Esophagus (tissue), 2 donors: ENCODE measurements around the gene FIBCD1. TPM values are rescaled to one million over a fixed set of nuclear protein-coding genes. Genes with fewer than 3 reads are reported as not detected.

Experiments used
- H3K27ac ChIP-seq, 2 donors: one replicate each; pipeline ENCODE4 v1.5.1; 2013; ENCODE audit warnings: low read depth in 2 of 2, mild to moderate bottlenecking in 2 of 2, inconsistent platforms in 1 of 2, low read length in 1 of 2, moderate library complexity in 1 of 2
- H3K27me3 ChIP-seq, 2 donors: one replicate each; pipeline ENCODE4 v1.6.1; 2013; ENCODE audit warnings: low read length in 2 of 2, control low read depth in 1 of 2, mild to moderate bottlenecking in 1 of 2; ENCODE audit not compliant: insufficient read depth in 2 of 2, control insufficient read depth in 1 of 2
- H3K36me3 ChIP-seq, 2 donors: one replicate each; pipeline ENCODE4 v1.6.1; 2013; ENCODE audit warnings: low read length in 1 of 2; ENCODE audit not compliant: control insufficient read depth in 2 of 2, insufficient read depth in 2 of 2
- H3K4me1 ChIP-seq, 2 donors: one replicate each; pipeline ENCODE4 v1.6.1; 2013; ENCODE audit warnings: low read length in 1 of 2; ENCODE audit not compliant: control insufficient read depth in 2 of 2, insufficient read depth in 2 of 2
- H3K4me3 ChIP-seq, 2 donors: one replicate each; pipeline ENCODE4 v1.5.1; 2013; ENCODE audit warnings: low read length in 2 of 2, mild to moderate bottlenecking in 2 of 2, low read depth in 1 of 2, moderate library complexity in 1 of 2
- H3K9me3 ChIP-seq, 2 donors: one replicate each; pipeline ENCODE4 v1.6.1; 2013; ENCODE audit warnings: mild to moderate bottlenecking in 2 of 2, low read depth in 1 of 2, low read length in 1 of 2, moderate library complexity in 1 of 2; ENCODE audit not compliant: control insufficient read depth in 2 of 2, insufficient read depth in 1 of 2
- WGBS, 2 donors: extraction: QIAGEN DNeasy Blood & Tissue Kit; methylation state at CpG; one replicate each; pipeline ENCODE4 v1.1.7; 2013; 5-methylcytosine and 5-hydroxymethylcytosine counted together
- polyA plus RNA-seq, 2 donors: library from polyadenylated mRNA; stranded (reverse); fragments of 200-250 nt; gene quantifications; one replicate each; pipeline ENCODE4 v1.2.3, GENCODE V29; 2013
- donor health status: healthy with polysubstance abuse.
- donor health status: Bipolar disorder and iron deficiency.

FIBCD1 gene
- polyA plus RNA-seq, 2 donors: 0.06 to 0.24 TPM

DNA sequence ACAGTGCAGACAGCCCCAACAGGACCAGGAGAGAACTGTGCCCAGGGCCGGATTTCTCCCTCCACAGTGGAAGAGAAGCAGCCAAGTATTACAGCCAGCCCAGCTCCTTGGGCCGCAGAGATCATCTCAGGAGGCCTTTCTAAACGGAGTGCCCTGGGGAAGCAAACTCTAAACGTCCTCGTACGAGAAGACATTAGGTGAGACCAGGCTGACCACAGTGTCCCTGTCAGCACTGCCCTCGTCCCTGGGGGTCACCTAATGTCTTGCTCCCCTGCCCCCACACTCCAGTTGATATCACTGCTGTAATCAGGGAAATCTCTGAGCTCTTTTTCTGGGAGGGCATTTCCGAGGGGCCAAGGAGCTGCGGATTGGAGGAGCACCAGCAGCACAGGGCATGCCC lies 48.9 kb downstream of the FIBCD1 start:
- H3K27ac ChIP-seq: no peak overlapping the region
- WGBS, 2 donors: 87 to 90% methylated on average over 9 of the region's 9 CpGs
- peaks cover 7 to 15% of the 10 kb centered on the region in 2 donors for H3K4me1 ChIP-seq
- H3K4me3 ChIP-seq: no peak overlapping the region
- H3K36me3 ChIP-seq: peaks cover 9 to 35% of the 10 kb centered on the region in 2 donors
- H3K9me3 ChIP-seq: no peaks in the 10 kb centered on the region
- H3K27me3 ChIP-seq: no peaks in the 10 kb centered on the region

- Histone ChIP-seq H3K27me3 (no peaks in the 10 kb centered on the region), H3K4me1 (peaks cover 1 to 7% of the 10 kb centered on the region in 2 donors), H3K27ac (no peak overlapping the region), H3K9me3 (no peaks in the 10 kb centered on the region), H3K4me3 (no peak overlapping the region), H3K36me3 (peaks cover 9 to 51% of the 10 kb centered on the region in 2 donors)
- 90 to 91% methylated on average over 22 of the region's 22 CpGs for WGBS, 2 donors
These were observed 50.7 kb downstream of the FIBCD1 start for GRCh38 chr9:130888146-130888885.

DNA sequence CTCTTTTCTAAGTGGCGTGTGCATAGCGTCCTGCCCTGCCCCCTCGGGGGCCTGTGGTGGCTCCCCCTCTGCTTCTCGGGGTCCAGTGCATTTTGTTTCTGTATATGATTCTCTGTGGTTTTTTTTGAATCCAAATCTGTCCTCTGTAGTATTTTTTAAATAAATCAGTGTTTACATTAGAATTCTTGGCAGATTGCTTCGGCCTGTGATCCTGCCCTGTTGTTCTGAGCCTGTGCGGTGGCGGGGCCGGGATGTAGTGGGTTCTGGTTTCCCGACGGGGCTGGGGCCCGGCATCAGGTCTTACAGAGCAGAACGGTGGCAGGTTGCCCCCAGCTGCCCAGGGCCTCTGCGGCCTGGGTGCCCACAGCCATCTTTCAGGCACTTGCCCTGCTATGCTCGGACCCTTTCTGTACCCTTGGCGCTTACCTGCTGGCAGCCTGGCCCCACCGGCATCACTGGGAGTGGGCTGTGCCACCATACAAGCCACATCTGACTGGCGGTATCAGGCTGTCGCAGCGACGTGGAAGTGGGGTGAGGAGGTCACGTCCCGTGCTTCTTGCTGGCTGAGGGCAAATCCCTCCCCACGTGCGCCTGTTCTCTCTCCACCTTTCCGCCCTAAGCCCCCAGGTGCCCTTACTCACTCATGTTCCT lies 51.4 kb downstream of the FIBCD1 start:
- no peak overlapping the region for H3K4me3 ChIP-seq
- H3K36me3 ChIP-seq: peaks cover 9 to 47% of the 10 kb centered on the region in 2 donors
- H3K27ac ChIP-seq: no peak overlapping the region
- no peaks in the 10 kb centered on the region for H3K27me3 ChIP-seq
- 76 to 81% methylated on average over 25 of the region's 25 CpGs for WGBS, 2 donors
- H3K9me3 ChIP-seq: no peaks in the 10 kb centered on the region
- peaks cover 0 to 3% of the 10 kb centered on the region in 2 donors for H3K4me1 ChIP-seq

- 88 to 90% methylated on average over 23 of the region's 23 CpGs for WGBS, 2 donors
- peaks cover 0 to 3% of the 10 kb centered on the region in 2 donors for H3K4me1 ChIP-seq
- no peak overlapping the region for H3K4me3 ChIP-seq
- no peaks in the 10 kb centered on the region for H3K27me3 ChIP-seq
- H3K27ac ChIP-seq: no peak overlapping the region
- peaks cover 11 to 46% of the 10 kb centered on the region in 2 donors for H3K36me3 ChIP-seq
- H3K9me3 ChIP-seq: no peaks in the 10 kb centered on the region
These were observed 52.1 kb downstream of the FIBCD1 start for GRCh38 chr9:130886981-130887380.

GRCh38 chr9:130885484-130886375 lies 53.3 kb downstream of the FIBCD1 start:
- WGBS, 2 donors: 77 to 82% methylated on average over 35 of the region's 35 CpGs
- H3K36me3 ChIP-seq: peaks cover 14 to 52% of the 10 kb centered on the region in 2 donors
- no peak overlapping the region for H3K4me3 ChIP-seq

DNA sequence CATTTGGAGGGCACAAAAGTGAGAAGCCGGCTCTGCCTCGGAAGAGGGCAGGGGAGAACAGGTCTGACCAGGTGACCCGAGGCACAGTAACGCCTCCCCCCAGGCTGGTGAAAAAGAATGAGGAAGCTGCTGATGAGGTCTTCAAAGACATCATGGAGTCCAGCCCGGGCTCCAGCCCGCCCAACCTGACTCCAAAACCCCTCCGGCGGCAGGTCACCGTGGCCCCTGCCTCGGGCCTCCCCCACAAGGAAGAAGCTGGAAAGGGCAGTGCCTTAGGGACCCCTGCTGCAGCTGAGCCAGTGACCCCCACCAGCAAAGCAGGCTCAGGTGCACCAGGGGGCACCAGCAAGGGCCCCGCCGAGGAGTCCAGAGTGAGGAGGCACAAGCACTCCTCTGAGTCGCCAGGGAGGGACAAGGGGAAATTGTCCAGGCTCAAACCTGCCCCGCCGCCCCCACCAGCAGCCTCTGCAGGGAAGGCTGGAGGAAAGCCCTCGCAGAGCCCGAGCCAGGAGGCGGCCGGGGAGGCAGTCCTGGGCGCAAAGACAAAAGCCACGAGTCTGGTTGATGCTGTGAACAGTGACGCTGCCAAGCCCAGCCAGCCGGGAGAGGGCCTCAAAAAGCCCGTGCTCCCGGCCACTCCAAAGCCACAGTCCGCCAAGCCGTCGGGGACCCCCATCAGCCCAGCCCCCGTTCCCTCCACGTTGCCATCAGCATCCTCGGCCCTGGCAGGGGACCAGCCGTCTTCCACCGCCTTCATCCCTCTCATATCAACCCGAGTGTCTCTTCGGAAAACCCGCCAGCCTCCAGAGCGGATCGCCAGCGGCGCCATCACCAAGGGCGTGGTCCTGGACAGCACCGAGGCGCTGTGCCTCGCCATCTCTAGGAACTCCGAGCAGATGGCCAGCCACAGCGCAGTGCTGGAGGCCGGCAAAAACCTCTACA lies 54.2 kb downstream of the FIBCD1 start:
- Histone ChIP-seq H3K4me3 (no peak overlapping the region), H3K9me3 (no peaks in the 10 kb centered on the region), H3K27ac (no peak overlapping the region), H3K36me3 (peaks cover 17 to 52% of the 10 kb centered on the region in 2 donors), H3K27me3 (no peaks in the 10 kb centered on the region), H3K4me1 (peaks cover 0 to 3% of the 10 kb centered on the region in 2 donors)
- 84 to 88% methylated on average over 39 to 47 of the region's 47 CpGs for WGBS, 2 donors

More at GRCh38 chr9:130885484-130886375, 53.3 kb downstream of the FIBCD1 start:
- Histone ChIP-seq H3K9me3 (no peaks in the 10 kb centered on the region), H3K4me1 (peaks cover 0 to 3% of the 10 kb centered on the region in 2 donors), H3K27me3 (no peaks in the 10 kb centered on the region), H3K27ac (no peak overlapping the region)

DNA sequence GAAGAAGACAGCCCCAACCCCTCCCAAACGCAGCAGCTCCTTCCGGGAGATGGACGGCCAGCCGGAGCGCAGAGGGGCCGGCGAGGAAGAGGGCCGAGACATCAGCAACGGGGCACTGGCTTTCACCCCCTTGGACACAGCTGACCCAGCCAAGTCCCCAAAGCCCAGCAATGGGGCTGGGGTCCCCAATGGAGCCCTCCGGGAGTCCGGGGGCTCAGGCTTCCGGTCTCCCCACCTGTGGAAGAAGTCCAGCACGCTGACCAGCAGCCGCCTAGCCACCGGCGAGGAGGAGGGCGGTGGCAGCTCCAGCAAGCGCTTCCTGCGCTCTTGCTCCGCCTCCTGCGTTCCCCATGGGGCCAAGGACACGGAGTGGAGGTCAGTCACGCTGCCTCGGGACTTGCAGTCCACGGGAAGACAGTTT lies 54.9 kb downstream of the FIBCD1 start:
- Histone ChIP-seq H3K9me3 (no peaks in the 10 kb centered on the region), H3K27me3 (no peaks in the 10 kb centered on the region), H3K36me3 (peaks cover 18 to 52% of the 10 kb centered on the region in 2 donors), H3K4me1 (peaks cover 0 to 3% of the 10 kb centered on the region in 2 donors), H3K27ac (no peak overlapping the region), H3K4me3 (no peak overlapping the region)
- WGBS, 2 donors: 89 to 91% methylated on average over 25 of the region's 25 CpGs

GRCh38 chr9:130883479-130883878 lies 55.6 kb downstream of the FIBCD1 start:
- Histone ChIP-seq H3K4me1 (peaks cover 0 to 3% of the 10 kb centered on the region in 2 donors), H3K36me3 (peaks cover 16 to 50% of the 10 kb centered on the region in 2 donors), H3K4me3 (no peak overlapping the region), H3K27ac (no peak overlapping the region), H3K9me3 (no peaks in the 10 kb centered on the region), H3K27me3 (no peaks in the 10 kb centered on the region)
- 81 to 86% methylated on average over 5 of the region's 5 CpGs for WGBS, 2 donors
